Measurements from ENCODE around the gene PCNX3.
A peak's percentile ranks its signal among the peaks of the same experiment; 100 is the strongest.
"Not testable (repeated sequence)": the region's sequence is repeated elsewhere in the genome, so short reads cannot be mapped to it uniquely, and the experiment has no call there.

Gene PCNX3

DNA sequence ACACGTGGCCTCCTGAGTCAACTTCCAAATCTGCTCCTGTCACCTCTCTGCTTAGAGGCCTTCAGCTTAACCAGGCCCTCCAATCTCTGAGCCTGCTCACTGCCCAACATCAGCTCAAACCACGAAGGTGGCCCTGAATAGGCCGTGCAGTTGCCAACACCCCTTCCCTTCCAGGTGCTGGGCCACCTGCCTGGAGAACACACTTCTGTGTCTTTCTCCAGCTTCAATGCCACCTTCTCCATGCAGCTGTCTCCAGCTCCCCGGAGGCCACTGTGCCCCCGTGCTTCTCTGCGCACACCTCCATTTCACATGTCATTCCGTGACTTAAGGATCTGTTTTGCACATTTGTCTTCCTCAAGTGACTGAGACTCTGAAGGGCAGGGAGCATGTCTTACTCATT is 41.9 kb downstream of the PCNX3 start:
- DNase-seq = no peak

DNA sequence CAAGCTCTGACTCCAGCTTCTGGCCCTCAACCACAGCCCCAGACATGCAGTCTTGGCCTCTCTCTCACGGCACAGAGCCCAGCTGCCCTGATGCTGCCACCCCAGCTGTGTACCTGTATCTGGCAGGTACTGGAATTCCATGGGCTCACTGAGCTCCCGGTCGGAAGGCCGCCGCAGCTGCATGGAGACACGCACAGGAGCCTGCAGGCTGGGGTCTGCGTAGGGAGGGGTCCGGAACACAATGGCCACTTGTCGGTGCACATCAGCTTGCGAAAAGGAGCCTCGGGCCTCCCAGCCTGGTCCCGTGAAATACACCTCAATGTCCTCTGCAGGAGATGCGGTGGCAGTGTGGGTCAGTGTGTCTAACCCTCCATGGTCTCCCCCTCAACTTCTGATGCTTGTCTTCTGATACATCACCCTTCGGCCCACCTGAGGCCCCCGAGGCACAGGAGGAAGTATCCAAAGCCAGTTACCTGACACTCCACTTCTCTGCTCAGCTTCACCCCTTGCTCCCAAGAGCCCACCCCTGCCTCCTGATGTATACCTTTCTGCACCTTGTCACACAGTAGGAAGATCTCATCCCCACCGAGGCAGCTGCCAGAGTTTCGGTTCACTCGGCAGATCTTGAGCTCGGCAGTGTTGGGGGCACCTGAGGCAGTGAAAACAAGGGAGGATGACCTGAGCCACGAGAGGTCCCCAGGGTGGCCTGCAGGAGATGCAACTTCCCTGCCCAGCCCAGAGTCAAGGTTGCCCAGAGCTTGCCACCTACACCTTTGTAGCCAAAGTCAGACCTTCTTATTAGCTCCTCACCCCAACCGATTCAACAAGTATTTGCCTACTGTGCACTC is 42.8 kb downstream of the PCNX3 start:
- DNase-seq = no peak

DNA sequence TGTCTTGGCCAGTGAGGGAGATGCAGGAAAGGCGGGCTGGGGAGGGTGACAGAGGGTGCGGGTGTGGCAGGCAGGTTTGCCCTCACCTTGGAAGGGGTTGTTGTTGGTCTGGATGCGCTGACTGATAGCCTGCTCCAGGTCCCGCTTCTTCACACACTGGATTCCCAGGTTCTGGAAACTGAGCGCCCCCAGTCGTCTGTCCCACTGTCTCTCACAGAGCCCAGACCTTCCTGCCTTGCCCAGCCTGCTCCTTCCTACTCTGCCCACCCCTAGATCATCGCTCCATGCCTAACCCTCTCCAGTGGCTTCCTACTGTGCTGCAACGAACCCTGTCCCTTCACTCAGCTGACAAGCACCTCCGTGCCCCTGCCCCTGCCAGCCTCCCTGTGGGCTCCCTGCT is 44.5 kb downstream of the PCNX3 start:
- DNase-seq = no peak

- DNase-seq = not testable (repeated sequence)
Measured at GRCh38 chr11:65660908-65661307, 45.3 kb downstream of the PCNX3 start.

GRCh38 chr11:65661599-65662246 is 46.1 kb downstream of the PCNX3 start:
- no peak for DNase-seq

DNA sequence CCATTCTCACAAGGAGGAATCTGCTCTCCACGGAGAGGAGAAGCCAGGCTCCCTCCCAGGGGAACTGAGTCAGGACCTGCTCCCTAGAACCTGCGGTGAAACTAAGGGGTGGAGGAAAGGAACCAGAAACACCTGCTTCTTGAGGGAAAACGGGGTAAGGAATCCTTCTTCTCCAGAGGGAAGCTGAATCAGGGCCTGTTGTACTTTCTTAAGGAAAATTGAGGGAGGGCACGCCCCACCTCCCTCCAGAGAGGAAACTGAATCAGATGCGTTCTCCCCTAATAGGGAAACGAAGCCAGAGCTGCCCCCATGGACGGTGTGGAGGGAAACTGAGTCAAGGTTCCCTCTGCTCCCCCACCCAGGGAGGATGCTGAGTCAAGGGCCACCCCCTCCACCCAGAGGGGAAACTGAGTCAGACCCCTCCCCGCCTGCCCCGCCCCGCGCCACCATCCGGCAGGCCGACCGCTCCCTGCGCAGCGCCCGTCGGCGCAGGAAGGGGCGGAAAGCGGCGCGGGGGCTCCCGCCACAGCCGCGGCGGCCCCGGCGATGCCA is 46.7 kb downstream of the PCNX3 start:
- DNase-seq = no peak

DNA sequence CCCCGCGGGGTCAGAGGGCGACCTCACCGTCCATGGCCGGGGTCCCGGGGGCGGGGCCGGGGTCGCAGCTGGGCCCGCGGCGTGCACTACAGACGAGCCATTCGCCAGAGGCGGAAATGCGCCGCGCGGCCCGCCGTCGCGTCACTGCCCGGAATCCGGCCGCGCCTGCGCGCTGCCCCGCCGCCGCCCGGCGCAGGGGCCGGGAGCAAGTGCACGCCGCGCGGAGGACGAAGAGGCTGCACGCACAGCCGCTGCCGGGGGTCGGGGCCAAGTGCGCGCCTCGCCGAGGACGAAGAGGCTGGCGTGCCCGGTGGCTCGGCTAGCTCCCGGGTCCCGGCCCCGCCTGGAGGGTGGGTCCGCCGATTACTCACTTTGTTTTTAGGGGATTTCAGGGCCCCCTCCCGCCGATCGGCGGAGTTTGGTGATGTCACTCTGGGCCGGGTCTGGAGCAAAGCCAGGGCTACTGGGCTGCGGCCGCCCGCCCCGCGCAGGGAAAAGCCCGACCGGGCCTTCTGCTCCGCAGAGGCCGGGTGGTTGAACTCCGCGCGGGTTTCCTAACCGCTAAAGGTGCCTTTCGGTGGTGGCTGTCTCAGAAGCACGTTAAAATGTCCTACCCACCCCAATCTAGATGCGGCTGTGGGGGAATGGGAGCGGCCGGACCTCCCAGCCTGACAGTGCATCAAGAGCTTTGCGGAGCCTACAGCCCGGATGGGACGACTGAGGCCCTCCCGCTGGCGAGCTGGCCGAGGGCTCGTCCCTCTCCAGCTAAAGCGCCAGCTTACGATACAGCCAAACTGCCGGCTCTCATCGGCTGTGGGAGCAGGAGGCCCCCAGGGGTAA is 47.4 kb downstream of the PCNX3 start, which contains the start of gene RELA:
TSS of gene RELA (minus strand) at position 118 of the 840 bp plus-strand sequence. CDS start at position 34, 84 bp downstream.
- DNase-seq = peak; percentile 85

GRCh38 chr11:65663639-65664200 is 48.1 kb downstream of the PCNX3 start:
- DNase-seq = peak; percentile 34

GRCh38 chr11:65672180-65672860 is 56.7 kb downstream of the PCNX3 start:
- no peak for DNase-seq

GRCh38 chr11:65672982-65673381 is 57.4 kb downstream of the PCNX3 start:
- no peak for DNase-seq

DNA sequence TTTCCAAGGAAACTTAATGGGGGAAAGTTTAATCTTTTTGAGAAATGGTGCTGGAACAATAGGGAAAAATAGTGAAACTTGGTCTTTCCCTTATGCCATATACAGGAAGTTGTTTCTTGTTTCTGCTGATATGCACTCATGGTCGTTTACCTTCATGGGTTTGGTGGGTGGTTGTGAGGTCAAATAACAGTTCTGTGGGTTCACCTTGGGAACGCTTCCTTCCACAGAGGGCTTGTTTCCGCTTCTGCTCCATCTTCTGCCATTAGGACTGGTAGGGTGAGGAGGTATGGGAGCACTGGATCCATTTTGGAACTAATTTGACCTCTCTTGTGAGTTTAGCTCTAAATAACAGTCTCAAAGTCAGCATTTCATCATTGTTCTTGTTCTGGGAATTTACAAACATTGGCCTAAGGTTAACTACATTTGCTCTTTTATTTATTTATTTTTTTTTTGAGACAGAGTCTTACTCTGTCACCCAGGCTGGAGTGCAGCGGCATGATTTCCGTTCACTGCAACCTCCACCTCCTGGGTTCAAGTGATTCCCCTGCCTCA is 64.7 kb downstream of the PCNX3 start:
- DNase-seq = no peak

GRCh38 chr11:65683480-65683879 is 67.9 kb downstream of the PCNX3 start:
- not testable (repeated sequence) for DNase-seq

DNA sequence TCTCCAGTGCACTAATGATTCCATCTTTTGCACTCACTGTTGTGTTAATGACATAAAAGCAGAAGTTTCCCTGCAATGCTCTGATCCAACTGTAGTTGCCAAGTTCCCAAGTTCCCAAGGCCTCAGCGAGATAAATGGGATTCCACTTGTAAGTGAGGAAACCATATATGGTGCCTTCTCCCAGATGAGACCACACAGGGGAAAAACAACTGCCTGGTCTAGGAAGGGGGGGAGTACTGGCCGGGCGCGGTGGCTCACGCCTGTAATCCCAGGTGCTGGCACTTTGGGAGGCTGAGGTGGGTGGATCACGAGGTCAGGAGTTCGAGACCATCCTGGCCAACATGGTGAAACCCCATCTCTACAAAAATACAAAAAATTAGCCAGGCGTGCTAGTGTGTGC is 70.4 kb downstream of the PCNX3 start:
- no peak for DNase-seq

Data from activated CD4-positive, alpha-beta T cell treated with anti-CD3 and anti-CD28 coated beads, Interleukin-2, amount 50 U/mL, for 1 hour (primary cell).